SK-N-SH treated with all-trans-retinoic acid at 6 μM for 48 hours (cell line): Measurements from ENCODE around the gene RTN1.

Experiments
- ARNTL ChIP-seq: fragments of 450-650 bp; formaldehyde crosslinking; IDR thresholded peaks from 2 replicates; pipeline ENCODE4 v1.5.0; 2020; ENCODE audit warnings: low read depth, mild to moderate bottlenecking, moderate library complexity, borderline replicate concordance
- CREB5 ChIP-seq: fragments of 250-450 bp; sonication (Bioruptor Pico); IDR thresholded peaks from 2 replicates; pipeline ENCODE4 v1.5.1; 2020; ENCODE audit warnings: low read depth, mild to moderate bottlenecking, moderate library complexity
- ZFP3 ChIP-seq: fragments of 250-450 bp; sonication (Bioruptor Pico); IDR thresholded peaks from 2 replicates; pipeline ENCODE4 v1.5.0; 2020; ENCODE audit warnings: mild to moderate bottlenecking, moderate library complexity
- ZNF70 ChIP-seq: fragments of 450-650 bp; formaldehyde crosslinking; IDR thresholded peaks from 2 replicates; pipeline ENCODE4 v1.5.0; 2020; ENCODE audit warnings: mild to moderate bottlenecking, moderate library complexity
- ZNF8 ChIP-seq: fragments of 450-650 bp; formaldehyde crosslinking; IDR thresholded peaks from 2 replicates; pipeline ENCODE4 v1.5.0; 2020; ENCODE audit warnings: mild to moderate bottlenecking, moderate library complexity
- TF ChIP-seq, protein P1 (sequence below): fragments of 250-450 bp; sonication (Bioruptor Pico); IDR thresholded peaks from 2 replicates; pipeline ENCODE4 v1.5.0; 2020; ENCODE audit warnings: mild to moderate bottlenecking, moderate library complexity
- TF ChIP-seq, protein P2 (sequence below): fragments of 250-450 bp; sonication (Bioruptor Pico); IDR thresholded peaks from 2 replicates; pipeline ENCODE4 v1.5.1; 2021; ENCODE audit warnings: mild to moderate bottlenecking, moderate library complexity

DNA sequence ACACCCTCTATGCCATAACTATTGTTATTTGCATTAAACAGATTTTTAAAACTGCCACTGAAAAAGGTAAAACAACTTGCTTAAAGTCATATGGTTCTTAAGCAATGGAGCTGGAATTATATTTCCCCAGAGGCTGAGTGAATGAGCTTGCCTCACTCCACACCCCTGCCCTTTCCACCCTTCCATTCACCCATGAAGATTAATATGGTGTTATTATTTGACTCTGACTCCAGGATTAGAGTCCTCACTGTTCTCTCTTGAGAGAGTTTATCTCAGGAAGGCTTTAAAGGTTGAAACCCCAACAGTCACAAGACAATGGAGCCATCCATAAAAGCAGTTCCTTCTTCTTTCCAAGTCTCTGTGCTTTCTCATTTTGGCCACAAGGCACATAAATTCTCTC, 84.9 kb downstream of the RTN1 start:
- TF ChIP-seq, protein P1, sequence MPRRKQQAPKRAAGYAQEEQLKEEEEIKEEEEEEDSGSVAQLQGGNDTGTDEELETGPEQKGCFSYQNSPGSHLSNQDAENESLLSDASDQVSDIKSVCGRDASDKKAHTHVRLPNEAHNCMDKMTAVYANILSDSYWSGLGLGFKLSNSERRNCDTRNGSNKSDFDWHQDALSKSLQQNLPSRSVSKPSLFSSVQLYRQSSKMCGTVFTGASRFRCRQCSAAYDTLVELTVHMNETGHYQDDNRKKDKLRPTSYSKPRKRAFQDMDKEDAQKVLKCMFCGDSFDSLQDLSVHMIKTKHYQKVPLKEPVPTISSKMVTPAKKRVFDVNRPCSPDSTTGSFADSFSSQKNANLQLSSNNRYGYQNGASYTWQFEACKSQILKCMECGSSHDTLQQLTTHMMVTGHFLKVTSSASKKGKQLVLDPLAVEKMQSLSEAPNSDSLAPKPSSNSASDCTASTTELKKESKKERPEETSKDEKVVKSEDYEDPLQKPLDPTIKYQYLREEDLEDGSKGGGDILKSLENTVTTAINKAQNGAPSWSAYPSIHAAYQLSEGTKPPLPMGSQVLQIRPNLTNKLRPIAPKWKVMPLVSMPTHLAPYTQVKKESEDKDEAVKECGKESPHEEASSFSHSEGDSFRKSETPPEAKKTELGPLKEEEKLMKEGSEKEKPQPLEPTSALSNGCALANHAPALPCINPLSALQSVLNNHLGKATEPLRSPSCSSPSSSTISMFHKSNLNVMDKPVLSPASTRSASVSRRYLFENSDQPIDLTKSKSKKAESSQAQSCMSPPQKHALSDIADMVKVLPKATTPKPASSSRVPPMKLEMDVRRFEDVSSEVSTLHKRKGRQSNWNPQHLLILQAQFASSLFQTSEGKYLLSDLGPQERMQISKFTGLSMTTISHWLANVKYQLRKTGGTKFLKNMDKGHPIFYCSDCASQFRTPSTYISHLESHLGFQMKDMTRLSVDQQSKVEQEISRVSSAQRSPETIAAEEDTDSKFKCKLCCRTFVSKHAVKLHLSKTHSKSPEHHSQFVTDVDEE (CRISPR knock-in tag) = no peak
- TF ChIP-seq ARNTL (CRISPR knock-in tag) (no peak), ZFP3 (no peak), ZNF70 (CRISPR knock-in tag) (no peak), CREB5 (CRISPR knock-in tag) (no peak), ZNF8 (CRISPR knock-in tag) (no peak)
- TF ChIP-seq, protein P2, sequence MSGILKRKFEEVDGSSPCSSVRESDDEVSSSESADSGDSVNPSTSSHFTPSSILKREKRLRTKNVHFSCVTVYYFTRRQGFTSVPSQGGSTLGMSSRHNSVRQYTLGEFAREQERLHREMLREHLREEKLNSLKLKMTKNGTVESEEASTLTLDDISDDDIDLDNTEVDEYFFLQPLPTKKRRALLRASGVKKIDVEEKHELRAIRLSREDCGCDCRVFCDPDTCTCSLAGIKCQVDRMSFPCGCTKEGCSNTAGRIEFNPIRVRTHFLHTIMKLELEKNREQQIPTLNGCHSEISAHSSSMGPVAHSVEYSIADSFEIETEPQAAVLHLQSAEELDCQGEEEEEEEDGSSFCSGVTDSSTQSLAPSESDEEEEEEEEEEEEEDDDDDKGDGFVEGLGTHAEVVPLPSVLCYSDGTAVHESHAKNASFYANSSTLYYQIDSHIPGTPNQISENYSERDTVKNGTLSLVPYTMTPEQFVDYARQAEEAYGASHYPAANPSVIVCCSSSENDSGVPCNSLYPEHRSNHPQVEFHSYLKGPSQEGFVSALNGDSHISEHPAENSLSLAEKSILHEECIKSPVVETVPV = no peak
